ENCODE measurements around the gene GPR25. TPM values are rescaled to one million over a fixed set of nuclear protein-coding genes. Genes with fewer than 3 reads are reported as not detected.

Gene GPR25
- total RNA-seq, 4 donors from 2014 or later = 0.28 TPM; not detected in 3

DNA sequence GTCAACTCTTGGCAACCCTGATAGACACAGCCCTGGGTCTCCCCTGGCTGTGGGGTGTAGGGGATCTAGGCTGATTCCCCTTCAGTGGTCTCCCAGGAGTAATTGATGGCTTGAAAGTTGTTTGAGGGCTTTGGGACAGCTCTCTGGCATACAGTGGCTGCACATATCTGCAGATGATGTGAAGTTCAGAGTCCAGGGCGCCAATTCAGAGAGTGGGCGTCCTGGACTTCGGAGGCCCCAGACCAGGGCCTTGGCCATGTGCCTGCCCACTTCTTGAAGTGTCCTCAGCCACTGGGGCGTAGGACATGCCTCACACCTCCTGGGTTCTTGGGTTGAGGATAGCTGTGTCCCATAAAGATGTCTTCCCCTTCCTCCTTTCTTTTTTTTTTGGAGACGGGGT is 24.5 kb downstream of the GPR25 start:
- no peaks in the 10 kb centered on the region for H3K27me3 ChIP-seq
- H3K9me3 ChIP-seq = no peaks in the 10 kb centered on the region
- no peak overlapping the region for H3K27ac ChIP-seq
- TF ChIP-seq, protein P1, sequence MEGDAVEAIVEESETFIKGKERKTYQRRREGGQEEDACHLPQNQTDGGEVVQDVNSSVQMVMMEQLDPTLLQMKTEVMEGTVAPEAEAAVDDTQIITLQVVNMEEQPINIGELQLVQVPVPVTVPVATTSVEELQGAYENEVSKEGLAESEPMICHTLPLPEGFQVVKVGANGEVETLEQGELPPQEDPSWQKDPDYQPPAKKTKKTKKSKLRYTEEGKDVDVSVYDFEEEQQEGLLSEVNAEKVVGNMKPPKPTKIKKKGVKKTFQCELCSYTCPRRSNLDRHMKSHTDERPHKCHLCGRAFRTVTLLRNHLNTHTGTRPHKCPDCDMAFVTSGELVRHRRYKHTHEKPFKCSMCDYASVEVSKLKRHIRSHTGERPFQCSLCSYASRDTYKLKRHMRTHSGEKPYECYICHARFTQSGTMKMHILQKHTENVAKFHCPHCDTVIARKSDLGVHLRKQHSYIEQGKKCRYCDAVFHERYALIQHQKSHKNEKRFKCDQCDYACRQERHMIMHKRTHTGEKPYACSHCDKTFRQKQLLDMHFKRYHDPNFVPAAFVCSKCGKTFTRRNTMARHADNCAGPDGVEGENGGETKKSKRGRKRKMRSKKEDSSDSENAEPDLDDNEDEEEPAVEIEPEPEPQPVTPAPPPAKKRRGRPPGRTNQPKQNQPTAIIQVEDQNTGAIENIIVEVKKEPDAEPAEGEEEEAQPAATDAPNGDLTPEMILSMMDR (IDR thresholded peaks at IDR 0.05) = no peak
- TF ChIP-seq POLR2A (IDR thresholded peaks at IDR 0.05) = no peak
- no peak overlapping the region for H3K4me3 ChIP-seq
- intact Hi-C loops (cut with DNase I; ENCODE audit: low total_unique reads) = no loop called here
- no peaks in the 10 kb centered on the region for H3K4me1 ChIP-seq
- H3K36me3 ChIP-seq = no peaks in the 10 kb centered on the region
- no peak for DNase-seq

DNA sequence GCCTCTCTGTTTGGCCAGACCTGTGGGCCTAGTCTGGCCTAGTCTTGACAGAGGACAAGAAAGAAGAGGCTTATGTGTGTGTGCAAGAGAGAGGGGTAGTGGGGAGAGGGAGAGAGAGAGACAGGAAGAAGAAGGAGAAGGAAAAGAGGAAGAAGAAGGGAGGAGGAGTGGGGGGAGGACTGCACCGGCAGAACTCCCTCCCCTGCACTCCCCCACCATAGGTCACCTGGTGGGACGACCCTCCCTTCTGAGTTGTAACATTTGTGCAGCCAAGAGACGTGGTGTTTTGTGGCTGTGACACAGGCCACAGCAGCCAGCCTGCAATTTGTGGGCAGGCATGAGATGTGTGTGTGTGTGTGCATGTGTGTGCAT is 26.2 kb downstream of the GPR25 start:
- TF ChIP-seq, protein P1 (IDR thresholded peaks at IDR 0.05) = no peak
- TF ChIP-seq POLR2A (IDR thresholded peaks at IDR 0.05) = no peak
- H3K27me3 ChIP-seq = no peaks in the 10 kb centered on the region
- H3K9me3 ChIP-seq = no peaks in the 10 kb centered on the region
- no peaks in the 10 kb centered on the region for H3K4me1 ChIP-seq
- intact Hi-C loops (cut with DNase I; ENCODE audit: low total_unique reads) = no loop called here
- no peaks in the 10 kb centered on the region for H3K36me3 ChIP-seq
- no peak overlapping the region for H3K27ac ChIP-seq
- H3K4me3 ChIP-seq = no peak overlapping the region
- no peak for DNase-seq

DNA sequence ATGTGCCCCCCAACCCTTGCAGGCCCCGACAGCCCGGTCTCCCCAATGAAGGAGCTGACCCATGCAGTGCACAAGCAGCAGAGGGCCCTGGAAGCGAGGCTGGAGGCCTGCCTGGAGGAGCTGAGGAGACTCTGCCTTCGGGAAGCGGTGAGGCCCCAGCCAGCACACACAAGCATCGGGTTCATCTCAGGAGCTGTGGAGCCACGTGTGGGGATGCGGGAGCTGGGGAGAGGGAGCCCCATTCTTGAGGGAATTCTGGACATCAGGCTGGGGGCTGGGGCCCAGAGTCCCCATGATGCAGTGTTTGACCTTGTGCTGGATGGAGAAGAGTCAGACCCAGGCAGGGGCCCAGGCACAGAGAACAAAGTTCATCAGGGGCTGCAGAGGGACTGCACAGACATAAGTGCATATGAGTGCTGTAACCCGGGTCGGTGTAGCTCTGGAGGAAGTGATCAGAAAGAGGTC is 26.7 kb downstream of the GPR25 start:
- TF ChIP-seq POLR2A (IDR thresholded peaks at IDR 0.05) = no peak
- TF ChIP-seq, protein P1 (IDR thresholded peaks at IDR 0.05) = no peak
- H3K27me3 ChIP-seq = no peaks in the 10 kb centered on the region
- no peaks in the 10 kb centered on the region for H3K9me3 ChIP-seq
- intact Hi-C loops (cut with DNase I; ENCODE audit: low total_unique reads) = no loop called here
- H3K36me3 ChIP-seq = no peaks in the 10 kb centered on the region
- H3K27ac ChIP-seq = no peak overlapping the region
- no peaks in the 10 kb centered on the region for H3K4me1 ChIP-seq
- no peak for DNase-seq
- no peak overlapping the region for H3K4me3 ChIP-seq

DNA sequence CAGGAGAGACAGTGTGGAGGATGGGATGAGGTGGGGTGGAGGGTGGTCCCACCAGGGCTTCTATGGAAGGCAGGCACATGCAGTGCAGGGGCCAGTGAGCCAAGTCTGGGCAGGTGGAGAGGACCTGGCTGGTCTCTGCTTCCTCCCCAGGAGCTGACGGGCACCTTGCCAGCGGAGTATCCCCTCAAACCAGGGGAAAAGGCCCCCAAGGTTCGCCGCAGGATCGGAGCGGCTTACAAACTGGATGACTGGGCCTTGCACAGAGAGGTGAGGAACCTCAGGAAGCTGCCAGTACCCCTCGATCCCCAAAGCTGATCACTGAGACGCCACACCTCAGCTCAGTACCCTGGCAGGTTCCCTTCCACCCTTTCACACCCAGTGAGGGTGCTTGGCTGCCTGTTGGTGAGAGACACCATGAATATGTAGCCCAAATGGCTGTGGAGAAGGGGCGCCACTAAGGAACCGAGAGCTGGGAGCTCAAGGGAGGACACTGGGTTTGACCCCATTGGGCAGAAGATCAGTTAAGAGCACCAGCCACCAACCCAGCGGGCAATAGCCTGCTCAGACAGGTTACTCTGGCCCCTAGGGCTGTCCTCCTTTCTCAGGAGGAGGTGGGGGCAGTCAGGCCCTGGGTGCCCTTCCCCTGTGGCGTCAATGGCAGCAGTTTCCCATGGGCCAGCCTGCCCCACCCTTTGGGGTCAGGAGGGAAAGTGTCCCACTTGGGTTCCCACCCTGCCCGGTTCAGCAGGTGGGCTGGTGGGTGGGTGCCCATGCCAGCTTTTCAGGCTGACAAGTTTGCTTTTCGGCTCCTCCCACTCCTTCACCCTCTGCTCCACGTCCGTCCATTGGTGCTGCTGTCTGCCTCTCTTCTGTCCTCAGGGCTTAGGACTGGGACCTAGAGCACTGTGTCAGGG is 27.4 kb downstream of the GPR25 start:
- no peaks in the 10 kb centered on the region for H3K4me1 ChIP-seq
- TF ChIP-seq, protein P1 (IDR thresholded peaks at IDR 0.05) = no peak
- no peak for TF ChIP-seq POLR2A (IDR thresholded peaks at IDR 0.05)
- H3K9me3 ChIP-seq = no peaks in the 10 kb centered on the region
- intact Hi-C loops (cut with DNase I; ENCODE audit: low total_unique reads) = no loop called here
- H3K36me3 ChIP-seq = no peaks in the 10 kb centered on the region
- H3K27ac ChIP-seq = no peak overlapping the region
- no peaks in the 10 kb centered on the region for H3K27me3 ChIP-seq
- H3K4me3 ChIP-seq = no peak overlapping the region
- no peak for DNase-seq

DNA sequence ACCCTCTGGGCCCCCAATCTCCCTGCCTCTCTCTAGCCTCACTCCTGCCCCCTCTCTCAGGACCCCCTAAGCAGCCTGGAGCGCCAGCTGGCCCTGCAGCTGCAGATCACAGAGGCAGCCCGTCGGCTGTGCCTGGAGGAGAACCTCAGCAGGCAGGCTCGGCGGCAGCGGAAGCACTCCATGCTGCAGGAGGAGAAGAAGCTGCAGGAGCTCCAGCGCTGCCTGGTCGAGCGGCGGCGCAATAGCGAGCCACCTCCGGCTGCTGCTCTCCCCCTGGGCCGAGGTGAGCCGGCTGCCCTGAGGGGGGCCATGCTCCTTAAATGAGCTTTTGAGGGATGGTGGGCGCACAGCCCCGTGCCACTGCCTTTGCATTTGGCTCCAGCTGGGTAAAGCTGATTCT is 28.1 kb downstream of the GPR25 start:
- no peak for DNase-seq
- Histone ChIP-seq H3K4me3 (no peak overlapping the region), H3K9me3 (no peaks in the 10 kb centered on the region), H3K36me3 (no peaks in the 10 kb centered on the region), H3K4me1 (no peaks in the 10 kb centered on the region), H3K27ac (no peak overlapping the region), H3K27me3 (no peaks in the 10 kb centered on the region)
- intact Hi-C loops (cut with DNase I; ENCODE audit: low total_unique reads) = no loop called here
- TF ChIP-seq, protein P1 (IDR thresholded peaks at IDR 0.05) = no peak
- TF ChIP-seq POLR2A (IDR thresholded peaks at IDR 0.05) = no peak

All from uterus (tissue), 4 donors.